GM12878 (cell line): ENCODE results near the gene SIAH2. TPM values are rescaled to one million over a fixed set of nuclear protein-coding genes. Genes with fewer than 3 reads are reported as not detected.

Source experiments
- ATAC-seq: fragments of 200-7000 bp; cut with Tn5 transposase; 3 replicates; pipeline ENCODE4 v1.9.1; 2020; ENCODE audit warnings: mild to moderate bottlenecking, moderate library complexity
- BruUV-seq: library from RNA; stranded (reverse); fragments of 400-500 nt; replicated peaks from 2 replicates; lab custom pipeline; 2021; lab: Mats Ljungman, UMichigan
- CTCF ChIA-PET: fragments of 300-600 bp; sonication (Branson Sonifier 250); formaldehyde crosslinking; extraction: SDS; loops from one replicate; lab custom pipeline; 2021; ENCODE audit warnings: inconsistent platforms; lab: Yijun Ruan, JAX
- POLR2A ChIA-PET: fragments of 350-600 bp; formaldehyde crosslinking; extraction: SDS; loops from one replicate; lab custom pipeline; 2021; ENCODE audit warnings: inconsistent platforms; lab: Charles Lee
- RAD21 ChIA-PET: fragments of 300-600 bp; sonication (Branson Sonifier 250); formaldehyde crosslinking; loops from one replicate; lab custom pipeline; 2023; ENCODE audit warnings: antibody characterized with exemption; ENCODE audit not compliant: unreplicated experiment; lab: Charles Lee
- SMC1A ChIA-PET: fragments of 300-600 bp; sonication (Branson Sonifier 250); formaldehyde crosslinking; loops from one replicate; lab custom pipeline; 2023; ENCODE audit not compliant: unreplicated experiment, uncharacterized antibody; lab: Charles Lee
- DNase-seq: peaks from one replicate; pipeline ENCODE4 v3.0.0-alpha.2; 2011; ENCODE audit warnings: low read depth, low spot score
- FAIRE-seq: peaks from 3 replicates; lab custom pipeline; 2011; peaks lifted over from hg19 to GRCh38; lab: Jason Lieb, UNC
- H2AFZ ChIP-seq: 2 replicates; pipeline ENCODE4 v1.6.0; 2011; ENCODE audit warnings: low read depth, low read length, control low read depth; ENCODE audit not compliant: control insufficient read depth
- H3K27ac ChIP-seq: 2 replicates; pipeline ENCODE4 v1.5.1; 2011; ENCODE audit warnings: control low read depth; ENCODE audit not compliant: control insufficient read depth, insufficient read depth
- H3K27me3 ChIP-seq, 2 experiments: replicated peaks in 1 of 2; 2 replicates each; pipeline versions ENCODE4 v1.6.0 to v1.6.1; 2011; ENCODE audit warnings: low read length in 1 of 2; ENCODE audit not compliant: control insufficient read depth in 2 of 2, insufficient read depth in 2 of 2
- H3K36me3 ChIP-seq, 2 experiments: 2 replicates each; pipeline ENCODE4 v1.5.1; 2011; ENCODE audit warnings: low read length in 1 of 2; ENCODE audit not compliant: control insufficient read depth in 2 of 2, insufficient read depth in 2 of 2
- H3K4me1 ChIP-seq: 2 replicates; pipeline ENCODE4 v1.6.1; 2011; ENCODE audit warnings: mild to moderate bottlenecking, low read length, moderate library complexity, mixed read lengths; ENCODE audit not compliant: control insufficient read depth, insufficient read depth
- H3K4me2 ChIP-seq: 2 replicates; pipeline ENCODE4 v1.6.0; 2011; ENCODE audit warnings: control low read depth; ENCODE audit not compliant: control insufficient read depth, insufficient read depth
- H3K4me3 ChIP-seq: fragments of 200-600 bp; sonication (generic); 2 replicates; pipeline ENCODE4 v1.5.1; 2016
- H3K79me2 ChIP-seq: 2 replicates; pipeline ENCODE4 v1.6.0; 2011; ENCODE audit warnings: low read length; ENCODE audit not compliant: control insufficient read depth, insufficient read depth
- H3K9ac ChIP-seq: 2 replicates; pipeline ENCODE4 v1.8.0; 2011; ENCODE audit warnings: low read length, control low read depth, mixed read lengths; ENCODE audit not compliant: control insufficient read depth, insufficient read depth
- H3K9me3 ChIP-seq: replicated peaks from 3 replicates; pipeline ENCODE4 v1.5.1; 2011; ENCODE audit warnings: mild to moderate bottlenecking, low read length; ENCODE audit not compliant: control insufficient read depth, insufficient read depth
- H4K20me1 ChIP-seq: 2 replicates; pipeline ENCODE4 v1.6.0; 2011; ENCODE audit not compliant: control insufficient read depth, insufficient read depth
- ATF2 ChIP-seq: IDR thresholded peaks from 2 replicates; pipeline ENCODE4 v1.6.1; 2012; ENCODE audit warnings: low read length, inconsistent platforms
- BRCA1 ChIP-seq: IDR thresholded peaks from 2 replicates; pipeline ENCODE4 v1.6.1; 2011; ENCODE audit warnings: low read depth, low read length, improper control_type of control experiment
- E2F8 ChIP-seq: fragments of 450-650 bp; IDR thresholded peaks from 2 replicates; pipeline ENCODE4 v1.6.1; 2018; ENCODE audit warnings: mild to moderate bottlenecking, low read depth, moderate library complexity; ENCODE audit not compliant: partially characterized antibody
- EED ChIP-seq: sonication (generic); IDR thresholded peaks from 2 replicates; pipeline ENCODE4 v1.6.1; 2016; ENCODE audit warnings: antibody characterized with exemption, low read depth
- EGR1 ChIP-seq, 2 experiments: IDR thresholded peaks; 1 replicate in 1 of 2; 2 replicates in 1 of 2; pipeline ENCODE4 v1.6.1; 2011 to 2012; ENCODE audit warnings: low read depth in 2 of 2, low read length in 2 of 2, borderline replicate concordance in 1 of 2, mild to moderate bottlenecking in 1 of 2, moderate library complexity in 1 of 2
- ETV6 ChIP-seq, 2 experiments: fragments of 450-650 bp in 1 of 2; IDR thresholded peaks in 1 of 2; conservative IDR thresholded peaks in 1 of 2; 2 replicates each; pipeline ENCODE4 v1.6.1; 2014; ENCODE audit warnings: antibody characterized with exemption in 1 of 2, borderline replicate concordance in 1 of 2, low read depth in 1 of 2, mild to moderate bottlenecking in 1 of 2, moderate library complexity in 1 of 2
- HDAC2 ChIP-seq: fragments of 200-600 bp; sonication (generic); IDR thresholded peaks from 2 replicates; pipeline ENCODE4 v1.6.1; 2017
- JUNB ChIP-seq: IDR thresholded peaks from 2 replicates; pipeline ENCODE4 v1.6.1; 2016; ENCODE audit warnings: antibody characterized with exemption, mild to moderate bottlenecking
- KAT2A ChIP-seq: conservative IDR thresholded peaks from 2 replicates; pipeline ENCODE4 v1.6.1; 2011; ENCODE audit warnings: low read depth, low read length; ENCODE audit not compliant: control insufficient read depth
- KLF5 ChIP-seq: fragments of 450-650 bp; IDR thresholded peaks from 2 replicates; pipeline ENCODE4 v1.6.1; 2014; ENCODE audit warnings: mild to moderate bottlenecking; ENCODE audit not compliant: partially characterized antibody
- NFIC ChIP-seq: IDR thresholded peaks from 2 replicates; pipeline ENCODE4 v1.6.1; 2012; ENCODE audit warnings: low read depth, mild to moderate bottlenecking, inconsistent platforms, low read length, moderate library complexity
- PML ChIP-seq: IDR thresholded peaks from 2 replicates; pipeline ENCODE4 v1.6.1; 2012; ENCODE audit warnings: low read length, inconsistent platforms
- RAD21 ChIP-seq: IDR thresholded peaks from 2 replicates; pipeline ENCODE4 v1.6.1; 2011; ENCODE audit warnings: mild to moderate bottlenecking, low read depth, low read length, moderate library complexity; ENCODE audit not compliant: insufficient read depth
- RBBP5 ChIP-seq: fragments of 200-600 bp; sonication (generic); conservative IDR thresholded peaks from 2 replicates; pipeline ENCODE4 v1.6.1; 2016
- SIX5 ChIP-seq: IDR thresholded peaks from 2 replicates; pipeline ENCODE4 v1.6.1; 2011; ENCODE audit warnings: mild to moderate bottlenecking, low read depth, low read length, moderate library complexity; ENCODE audit not compliant: severe bottlenecking
- TCF7 ChIP-seq: IDR thresholded peaks from 2 replicates; pipeline ENCODE4 v1.6.1; 2014; ENCODE audit warnings: antibody characterized with exemption, borderline replicate concordance
- ZBTB4 ChIP-seq: fragments of 450-650 bp; formaldehyde crosslinking; IDR thresholded peaks from 2 replicates; pipeline ENCODE4 v1.4.0; 2022; ENCODE audit warnings: mild to moderate bottlenecking, moderate library complexity
- ZNF217 ChIP-seq: fragments of 450-650 bp; IDR thresholded peaks from 2 replicates; pipeline ENCODE4 v1.6.1; 2017; ENCODE audit warnings: antibody characterized with exemption, mild to moderate bottlenecking
- in situ Hi-C: fragments of 300-500 bp; cut with MboI; formaldehyde crosslinking; loops from 9 replicates; pipeline ENCODE4 v1.14.3; 2018; ENCODE audit warnings: mixed read lengths
- intact Hi-C: fragments of 100-400 bp; cut with micrococcal nuclease; formaldehyde crosslinking; loops from one replicate; pipeline ENCODE4 v1.14.2; 2022; ENCODE audit not compliant: unreplicated experiment
- polyA plus RNA-seq, 11 experiments: library from polyadenylated mRNA; depleted of rRNA in 4 of 11; unstranded in 6 of 11; stranded (reverse) in 5 of 11; fragments of >200 nt; fragmentation: Nextera tagmentation in 4 of 11; fragmentation: Illumina TruSeq in 1 of 11; extraction: Ambion mirVana in 4 of 11; extraction: Trizol in 1 of 11; gene quantifications; 1 replicate in 1 of 11; 2 replicates in 10 of 11; pipeline versions ENCODE4 v1.2.1 to v1.2.3, GENCODE V29; 2011 to 2016; ENCODE audit warnings: inconsistent platforms in 2 of 11, missing spikeins in 2 of 11, low read depth in 1 of 11
- total RNA-seq, 4 experiments: library from RNA; depleted of rRNA in 3 of 4; stranded (reverse); fragments of >200 nt in 3 of 4; fragmentation: Illumina TruSeq in 1 of 4; extraction: Trizol in 1 of 4; gene quantifications; 2 replicates each; pipeline versions ENCODE4 v1.2.1 to v1.2.3, GENCODE V29; 2013 to 2021

SIAH2 gene
- total and polyA plus RNA-seq, 10 of the 15 experiments (the other 5 are each of a cell fraction or from before 2014, with no cell fraction given), result 3.3 to 51.5 (median 29.7) TPM

GRCh38 chr3:150786791-150787190 lies 23.8 kb upstream of the SIAH2 start:
- Histone ChIP-seq H4K20me1 (no peaks in the 10 kb centered on the region), H3K36me3 (no peaks in the 10 kb centered on the region), H3K27me3 (no peaks in the 10 kb centered on the region; a peak in 1 of 4 replicates), H3K4me3 (no peak overlapping the region), H3K27ac (no peak overlapping the region), H2AFZ (no peak overlapping the region), H3K9ac (no peak overlapping the region), H3K9me3 (no peaks in the 10 kb centered on the region), H3K4me2 (no peak overlapping the region), H3K4me1 (peaks cover 2% of the 10 kb centered on the region; the same call in 1 of the 2 replicates), H3K79me2 (no peaks in the 10 kb centered on the region)
- BruUV-seq, result no TSS peak
- POLR2A ChIA-PET, result interaction anchor here (0.8 kb wide), 1 partner anchor 23 kb away, joined by 3 read pairs; no protein-coding TSS in a partner anchor
- no peak for FAIRE-seq
- in situ Hi-C loops (loop anchor here (5.0 kb wide), 1 partner anchor 361 kb away; no protein-coding TSS in a partner anchor), intact Hi-C loops (loop anchor here (1.0 to 5.0 kb wide), 4 partner anchors 20 to 361 kb away; no protein-coding TSS in a partner anchor)
- RAD21 ChIA-PET, result interaction anchor here (1.0 to 2.6 kb wide), 5 partner anchors 20 to 78 kb away, joined by 3 to 21 read pairs (median 6); no protein-coding TSS in a partner anchor
- no peak for DNase-seq
- SMC1A ChIA-PET, result interaction anchor here (0.9 to 3.1 kb wide), 7 partner anchors 10 to 78 kb away, joined by 5 to 33 read pairs (median 12); partner anchors contain the start of gene SIAH2
- CTCF ChIA-PET, result interaction anchor here (0.7 to 4.7 kb wide), 14 partner anchors 10 to 369 kb away, joined by 3 to 42 read pairs (median 6); no protein-coding TSS in a partner anchor
- ATAC-seq, result peak; percentile 40; the same call in 2 of the 3 replicates
- no peak for TF ChIP-seq RBBP5
- TF ChIP-seq PML, result no peak
- peak; percentile 36; the same call in 1 of the 2 replicates for TF ChIP-seq JUNB
- TF ChIP-seq SIX5, result no peak
- TF ChIP-seq EED, result 0 out of 2 replicates have a peak, but pooled peaks have one; percentile 41
- TF ChIP-seq TCF7, result no peak
- no peak for TF ChIP-seq KAT2A
- no peak for TF ChIP-seq ZBTB4
- TF ChIP-seq ATF2, result no peak
- TF ChIP-seq RAD21, result no peak
- no peak for TF ChIP-seq ZNF217
- no peak for TF ChIP-seq ETV6 (conservative IDR thresholded peaks at IDR 0.05 in 1 of 2, IDR thresholded peaks at IDR 0.05 in 1 of 2; ENCODE audit: borderline replicate concordance in 1 of 2, low read depth in 1 of 2)
- no peak for TF ChIP-seq BRCA1
- no peak for TF ChIP-seq E2F8
- TF ChIP-seq EGR1 (IDR thresholded peaks at IDR 0.05; ENCODE audit: borderline replicate concordance in 1 of 2, low read depth in 2 of 2, low read length in 2 of 2), result no peak
- TF ChIP-seq NFIC, result no peak
- no peak for TF ChIP-seq HDAC2
- no peak for TF ChIP-seq KLF5
